ENCODE measurements around the gene TSPAN9.

TSPAN9 gene

DNA sequence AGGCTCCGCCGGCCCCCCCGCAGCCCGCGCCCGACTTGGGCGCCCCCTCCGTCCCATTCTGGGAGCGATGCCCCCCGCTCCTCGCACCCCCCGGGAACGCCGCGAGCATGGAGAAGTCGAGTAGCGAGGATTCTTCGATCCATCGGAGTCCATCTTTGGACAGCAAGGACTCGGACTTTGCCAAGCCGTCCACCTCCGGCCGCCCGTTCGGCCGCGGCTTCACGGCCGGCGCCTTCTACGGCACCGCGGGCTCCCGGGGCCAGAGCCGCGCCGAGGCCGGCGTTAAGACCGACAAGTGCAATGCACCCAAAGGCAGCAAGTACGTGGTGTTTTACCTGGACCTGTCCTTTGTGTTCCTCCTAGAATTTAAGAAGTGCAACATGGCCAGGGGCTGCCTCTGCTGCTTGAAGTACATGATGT lies 123.6 kb downstream of the TSPAN9 start:
- no peak for DNase-seq (ENCODE audit: low read depth)
- peak overlapping the region; percentile 35 for H3K4me3 ChIP-seq (ENCODE audit: low read length)
- TF ChIP-seq, protein P1, sequence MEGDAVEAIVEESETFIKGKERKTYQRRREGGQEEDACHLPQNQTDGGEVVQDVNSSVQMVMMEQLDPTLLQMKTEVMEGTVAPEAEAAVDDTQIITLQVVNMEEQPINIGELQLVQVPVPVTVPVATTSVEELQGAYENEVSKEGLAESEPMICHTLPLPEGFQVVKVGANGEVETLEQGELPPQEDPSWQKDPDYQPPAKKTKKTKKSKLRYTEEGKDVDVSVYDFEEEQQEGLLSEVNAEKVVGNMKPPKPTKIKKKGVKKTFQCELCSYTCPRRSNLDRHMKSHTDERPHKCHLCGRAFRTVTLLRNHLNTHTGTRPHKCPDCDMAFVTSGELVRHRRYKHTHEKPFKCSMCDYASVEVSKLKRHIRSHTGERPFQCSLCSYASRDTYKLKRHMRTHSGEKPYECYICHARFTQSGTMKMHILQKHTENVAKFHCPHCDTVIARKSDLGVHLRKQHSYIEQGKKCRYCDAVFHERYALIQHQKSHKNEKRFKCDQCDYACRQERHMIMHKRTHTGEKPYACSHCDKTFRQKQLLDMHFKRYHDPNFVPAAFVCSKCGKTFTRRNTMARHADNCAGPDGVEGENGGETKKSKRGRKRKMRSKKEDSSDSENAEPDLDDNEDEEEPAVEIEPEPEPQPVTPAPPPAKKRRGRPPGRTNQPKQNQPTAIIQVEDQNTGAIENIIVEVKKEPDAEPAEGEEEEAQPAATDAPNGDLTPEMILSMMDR (conservative IDR thresholded peaks at IDR 0.05; ENCODE audit: low read length): no peak

DNA sequence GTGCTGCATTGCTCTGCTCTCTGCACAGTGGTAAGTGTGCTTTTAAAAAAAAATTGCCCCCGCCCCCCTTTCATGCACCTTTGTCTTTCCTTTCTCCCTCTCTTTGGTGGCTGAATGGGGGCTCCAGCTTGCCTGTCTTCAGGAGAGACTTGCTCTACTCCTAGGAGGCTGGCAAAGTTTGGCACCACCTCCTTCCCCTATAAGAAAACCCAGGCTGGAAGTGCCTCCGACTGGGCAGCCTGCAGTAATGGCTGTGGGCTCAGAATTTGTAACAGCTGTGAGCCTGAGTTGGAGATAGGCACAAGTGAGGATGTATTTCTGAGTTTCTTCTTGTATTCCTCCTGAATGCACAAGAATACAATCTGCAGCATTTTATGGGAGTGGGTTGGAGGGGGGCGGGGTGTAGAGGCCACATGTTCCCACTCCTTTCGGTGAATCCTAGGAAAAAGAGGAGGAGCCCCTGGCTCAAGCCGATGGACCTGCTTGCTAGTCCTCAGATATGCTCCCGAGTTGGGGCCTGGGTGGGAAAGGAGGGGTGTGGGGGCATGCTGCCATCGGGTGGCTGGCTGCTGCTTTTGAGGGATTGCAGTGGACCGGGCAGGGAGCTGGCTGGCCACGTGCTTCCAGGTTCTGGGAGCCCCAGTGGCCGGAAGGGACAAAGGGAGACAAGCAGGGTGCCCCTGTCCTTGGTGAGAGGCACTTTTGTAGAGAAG lies 124.3 kb downstream of the TSPAN9 start:
- H3K4me3 ChIP-seq (ENCODE audit: low read length): 0 out of 2 replicates have a peak overlapping the region, but pooled peaks have one; percentile 15
- DNase-seq (ENCODE audit: low read depth): no peak
- TF ChIP-seq, protein P1 (conservative IDR thresholded peaks at IDR 0.05; ENCODE audit: low read length): no peak

DNA sequence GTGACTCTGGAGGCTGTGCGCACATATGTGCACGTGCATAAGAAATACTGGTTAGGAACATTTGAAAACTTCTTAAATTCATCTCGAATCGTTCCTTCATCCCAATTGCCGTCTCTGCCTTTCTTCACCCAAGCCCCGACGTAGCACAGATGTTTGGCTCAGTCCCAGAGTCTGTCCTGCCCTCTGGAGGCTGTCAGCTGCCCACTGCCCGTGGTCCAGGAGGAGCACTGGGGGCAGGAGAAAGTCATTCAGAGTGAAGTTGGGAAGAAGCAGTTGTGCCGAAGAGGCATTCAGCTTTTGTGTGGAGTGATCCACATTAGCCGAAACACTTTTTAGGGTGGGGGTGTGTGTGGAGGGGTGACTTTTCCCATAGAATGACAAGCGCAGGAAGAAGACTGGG lies 124.9 kb downstream of the TSPAN9 start:
- DNase-seq (ENCODE audit: low read depth): no peak
- TF ChIP-seq, protein P1 (conservative IDR thresholded peaks at IDR 0.05; ENCODE audit: low read length): no peak
- H3K4me3 ChIP-seq (ENCODE audit: low read length): no peak overlapping the region

DNA sequence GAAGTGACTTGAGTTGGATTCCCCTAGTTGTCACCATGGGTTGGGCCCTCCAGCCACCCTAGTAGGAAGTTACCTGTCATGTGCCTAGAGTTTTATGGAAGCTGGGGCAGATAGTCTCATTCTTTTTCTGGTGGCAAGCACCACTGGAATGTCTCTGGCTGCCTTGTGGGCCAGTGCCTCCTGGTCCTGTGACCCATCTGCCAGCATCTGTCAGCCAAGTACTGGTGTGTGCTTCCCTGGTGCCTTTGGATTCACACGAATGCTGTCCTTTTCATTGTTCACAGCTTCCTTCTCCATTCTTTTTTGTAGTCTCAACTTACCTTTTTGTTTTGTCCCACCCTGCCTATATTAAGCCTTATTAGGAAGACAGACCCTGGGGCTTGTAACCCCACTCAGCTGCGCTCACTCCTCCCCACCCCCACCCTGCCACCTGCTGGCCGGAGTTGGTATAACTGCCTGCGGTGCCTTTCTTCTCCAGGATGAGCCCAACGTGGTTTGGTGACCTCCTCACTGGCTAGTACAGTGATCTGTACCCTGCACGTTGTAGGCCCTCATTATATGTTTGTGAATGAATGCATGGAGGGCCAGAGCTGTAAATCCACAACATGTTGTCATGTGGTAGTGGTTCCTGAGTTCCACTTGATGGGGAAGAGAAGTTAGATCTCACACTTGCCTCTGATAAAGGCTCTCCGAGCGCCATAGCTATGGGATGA lies 125.7 kb downstream of the TSPAN9 start:
- TF ChIP-seq, protein P1 (conservative IDR thresholded peaks at IDR 0.05; ENCODE audit: low read length): peak; percentile 96
- no peak overlapping the region for H3K4me3 ChIP-seq (ENCODE audit: low read length)
- DNase-seq (ENCODE audit: low read depth): peak; percentile 26

DNA sequence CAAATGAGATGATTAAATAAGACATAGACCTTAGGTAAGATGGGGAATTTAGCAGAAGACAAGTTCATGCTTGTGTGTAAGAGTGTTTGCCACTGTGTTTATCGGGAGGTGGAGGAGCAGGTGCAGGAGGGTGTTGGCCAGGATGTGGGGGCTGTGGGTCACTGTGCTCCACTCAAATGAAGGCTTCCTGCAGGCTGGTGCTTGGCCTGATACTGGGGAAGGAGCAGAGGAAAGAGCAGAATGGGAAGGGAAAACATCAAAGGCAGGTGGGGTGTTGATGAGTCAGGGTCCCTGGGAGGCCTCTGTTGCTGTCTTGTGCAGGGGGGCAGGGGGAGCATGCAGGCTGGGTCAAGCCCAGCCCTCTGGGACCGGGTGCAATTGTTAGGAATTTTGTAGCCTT lies 126.5 kb downstream of the TSPAN9 start:
- TF ChIP-seq, protein P1 (conservative IDR thresholded peaks at IDR 0.05; ENCODE audit: low read length): no peak
- DNase-seq (ENCODE audit: low read depth): no peak
- no peak overlapping the region for H3K4me3 ChIP-seq (ENCODE audit: low read length)

DNA sequence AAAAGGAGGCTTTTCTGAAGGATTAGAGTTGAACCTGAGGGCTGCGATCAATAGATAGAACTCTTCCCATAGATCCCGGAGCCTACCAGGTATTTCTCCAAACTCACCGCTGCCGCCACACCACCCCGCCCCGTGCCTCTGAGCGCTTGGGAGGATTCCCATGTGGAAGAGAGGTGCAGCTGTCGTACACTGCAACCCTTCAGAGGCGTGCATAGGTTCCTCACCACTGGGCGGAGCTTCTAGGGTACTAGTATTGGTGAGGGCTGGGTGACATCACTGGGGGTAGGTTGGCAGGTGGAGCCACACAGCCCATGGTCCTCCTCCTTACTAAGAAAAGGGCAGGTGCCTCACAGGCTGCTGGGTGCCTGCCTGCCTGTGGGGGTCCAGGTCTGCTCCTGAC lies 127.0 kb downstream of the TSPAN9 start:
- no peak for DNase-seq (ENCODE audit: low read depth)
- TF ChIP-seq, protein P1 (conservative IDR thresholded peaks at IDR 0.05; ENCODE audit: low read length): no peak

More for the DNA sequence above, 127.0 kb downstream of the TSPAN9 start:
- H3K4me3 ChIP-seq (ENCODE audit: low read length): no peak overlapping the region

All from AG10803 (cell line).